PC-9 (cell line): ENCODE measurements around the gene SLC12A9.

Experiments used
- EZH2 ChIP-seq: fragments of 200-600 bp; sonication (generic); IDR thresholded peaks from 2 replicates; pipeline ENCODE4 v1.8.0; 2017; ENCODE audit warnings: antibody characterized with exemption, low read depth
- TF ChIP-seq, protein P1 (sequence below): fragments of 200-600 bp; sonication (generic); conservative IDR thresholded peaks from 2 replicates; pipeline ENCODE4 v1.6.1; 2017; ENCODE audit warnings: mixed run types, antibody characterized with exemption, mild to moderate bottlenecking, moderate library complexity

DNA sequence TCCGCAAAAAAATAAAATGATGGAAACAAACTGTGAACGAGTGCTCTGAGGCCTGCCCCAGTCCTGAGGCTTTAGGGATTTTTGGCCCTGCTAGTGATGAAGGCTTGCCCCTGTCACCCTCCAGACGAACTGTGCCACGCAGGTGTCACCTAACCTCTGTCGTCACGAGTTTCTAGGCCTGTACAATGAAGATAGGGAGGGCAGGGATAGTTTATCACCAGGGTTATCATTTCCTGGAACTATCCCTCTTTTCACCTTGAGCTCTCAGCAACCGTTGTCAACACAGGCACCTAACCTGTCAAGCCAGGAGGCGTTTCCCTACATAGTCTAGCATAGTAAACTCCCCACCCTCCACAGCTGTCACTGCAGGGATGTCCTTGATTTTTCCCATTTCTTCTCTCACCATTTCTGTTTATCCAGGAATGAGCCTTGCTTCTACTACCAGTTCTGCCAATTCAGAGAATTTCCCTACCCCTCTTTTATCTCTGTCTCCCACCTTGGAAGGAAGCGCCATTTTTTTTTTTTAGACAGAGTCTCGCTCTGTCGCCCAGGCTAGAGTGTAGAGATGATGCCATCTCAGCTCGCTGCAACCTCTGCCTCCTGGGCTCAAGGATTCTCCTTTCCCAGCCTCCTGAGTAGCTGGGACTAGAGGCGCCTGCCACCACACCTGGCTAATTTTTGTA lies 45.4 kb downstream of the SLC12A9 start:
- TF ChIP-seq EZH2, result no peak
- TF ChIP-seq, protein P1, sequence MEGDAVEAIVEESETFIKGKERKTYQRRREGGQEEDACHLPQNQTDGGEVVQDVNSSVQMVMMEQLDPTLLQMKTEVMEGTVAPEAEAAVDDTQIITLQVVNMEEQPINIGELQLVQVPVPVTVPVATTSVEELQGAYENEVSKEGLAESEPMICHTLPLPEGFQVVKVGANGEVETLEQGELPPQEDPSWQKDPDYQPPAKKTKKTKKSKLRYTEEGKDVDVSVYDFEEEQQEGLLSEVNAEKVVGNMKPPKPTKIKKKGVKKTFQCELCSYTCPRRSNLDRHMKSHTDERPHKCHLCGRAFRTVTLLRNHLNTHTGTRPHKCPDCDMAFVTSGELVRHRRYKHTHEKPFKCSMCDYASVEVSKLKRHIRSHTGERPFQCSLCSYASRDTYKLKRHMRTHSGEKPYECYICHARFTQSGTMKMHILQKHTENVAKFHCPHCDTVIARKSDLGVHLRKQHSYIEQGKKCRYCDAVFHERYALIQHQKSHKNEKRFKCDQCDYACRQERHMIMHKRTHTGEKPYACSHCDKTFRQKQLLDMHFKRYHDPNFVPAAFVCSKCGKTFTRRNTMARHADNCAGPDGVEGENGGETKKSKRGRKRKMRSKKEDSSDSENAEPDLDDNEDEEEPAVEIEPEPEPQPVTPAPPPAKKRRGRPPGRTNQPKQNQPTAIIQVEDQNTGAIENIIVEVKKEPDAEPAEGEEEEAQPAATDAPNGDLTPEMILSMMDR, result no peak
